Caco-2 (cell line): ENCODE data around the gene RBP4. TPM values are rescaled to one million over a fixed set of nuclear protein-coding genes. Genes with fewer than 3 reads are reported as not detected.

Experiments used
- BruUV-seq: library from RNA; stranded (reverse); fragments of 400-500 nt; replicated peaks from 2 replicates; lab custom pipeline; 2021; lab: Mats Ljungman, UMichigan
- CTCF ChIA-PET: fragments of 300-600 bp; sonication (Branson Sonifier 250); formaldehyde crosslinking; loops from one replicate; lab custom pipeline; 2022; ENCODE audit warnings: antibody characterized with exemption; lab: Charles Lee
- POLR2A ChIA-PET: fragments of 300-600 bp; sonication (Branson Sonifier 250); formaldehyde crosslinking; loops from one replicate; lab custom pipeline; 2022; ENCODE audit warnings: antibody characterized with exemption; lab: Charles Lee
- DNase-seq, 2 experiments: peaks; one replicate each; pipeline versions ENCODE4 v3.0.0 to v3.0.0-alpha.2; 2020 to 2022
- H3K27me3 ChIP-seq: replicated peaks from 2 replicates; pipeline ENCODE4 v1.6.0; 2011; ENCODE audit warnings: low read length; ENCODE audit not compliant: control insufficient read depth, insufficient read depth
- H3K36me3 ChIP-seq: 2 replicates; pipeline ENCODE4 v1.5.1; 2011; ENCODE audit warnings: low read length; ENCODE audit not compliant: control insufficient read depth, insufficient read depth
- H3K4me1 ChIP-seq: fragments of 250-450 bp; sonication (Bioruptor Pico); 2 replicates; pipeline ENCODE4 v1.5.1; 2020; ENCODE audit warnings: mild to moderate bottlenecking
- H3K4me3 ChIP-seq: 2 replicates; pipeline ENCODE4 v1.5.1; 2011; ENCODE audit warnings: low read depth, mild to moderate bottlenecking, control low read depth, low read length
- H3K9me3 ChIP-seq: fragments of 250-450 bp; sonication (Bioruptor Pico); 2 replicates; pipeline ENCODE4 v1.5.1; 2020; ENCODE audit warnings: mild to moderate bottlenecking, moderate library complexity
- H3K27ac Mint-ChIP-seq: one replicate; pipeline ENCODE4 v1.8.0; 2022; ENCODE audit warnings: mixed read lengths; ENCODE audit not compliant: unreplicated experiment
- H3K27me3 Mint-ChIP-seq: one replicate; pipeline ENCODE4 v1.8.0; 2022; ENCODE audit warnings: mixed read lengths; ENCODE audit not compliant: insufficient read depth, unreplicated experiment
- H3K36me3 Mint-ChIP-seq: one replicate; pipeline ENCODE4 v1.8.0; 2022; ENCODE audit warnings: mild to moderate bottlenecking, mixed read lengths; ENCODE audit not compliant: insufficient read depth, unreplicated experiment
- H3K4me1 Mint-ChIP-seq: one replicate; pipeline ENCODE4 v1.8.0; 2022; ENCODE audit warnings: low read depth, mixed read lengths; ENCODE audit not compliant: unreplicated experiment
- H3K4me3 Mint-ChIP-seq: one replicate; pipeline ENCODE4 v1.8.0; 2022; ENCODE audit warnings: mild to moderate bottlenecking, moderate library complexity, mixed read lengths; ENCODE audit not compliant: unreplicated experiment
- H3K9me3 Mint-ChIP-seq: one replicate; pipeline ENCODE4 v1.8.0; 2022; ENCODE audit warnings: mixed read lengths; ENCODE audit not compliant: unreplicated experiment
- intact Hi-C: fragments of 100-400 bp; cut with micrococcal nuclease; formaldehyde crosslinking; loops from one replicate; pipeline ENCODE4 v1.10.0; 2022; ENCODE audit not compliant: unreplicated experiment
- total RNA-seq: library from RNA; stranded (reverse); gene quantifications from 2 replicates; pipeline ENCODE4 v1.2.3, GENCODE V29; 2022
- TF ChIP-seq, protein P1 (sequence below), 2 experiments: fragments of 200-600 bp in 1 of 2; IDR thresholded peaks; 1 replicate in 1 of 2; 2 replicates in 1 of 2; pipeline versions ENCODE4 v1.5.1 to v1.8.0; 2011 to 2022; ENCODE audit warnings: antibody characterized with exemption in 1 of 2, control low read depth in 1 of 2, inconsistent platforms in 1 of 2, low read depth in 1 of 2, low read length in 1 of 2, mild to moderate bottlenecking in 1 of 2, moderate library complexity in 1 of 2; ENCODE audit not compliant: insufficient read depth in 1 of 2, severe bottlenecking in 1 of 2, unreplicated experiment in 1 of 2

The RBP4 gene
- total RNA-seq, 1 experiment from 2014 or later = 255 TPM

DNA sequence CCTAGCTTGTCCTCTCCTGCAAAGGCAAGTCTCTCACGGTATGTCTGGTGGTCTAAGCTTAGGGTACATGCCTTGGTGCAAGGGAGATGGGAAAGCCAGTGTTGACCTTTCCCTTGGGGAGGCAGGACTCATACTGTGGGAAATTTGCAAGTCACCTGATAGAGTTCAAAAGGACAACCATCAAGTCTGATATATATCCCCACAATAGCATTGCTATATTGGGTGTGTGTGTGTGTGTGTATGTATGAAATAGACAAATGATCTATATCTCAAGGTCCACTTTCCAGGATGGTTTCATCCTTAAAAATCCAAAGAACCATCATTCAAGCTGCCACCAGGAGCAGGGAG, 46.7 kb downstream of the RBP4 start:
- H3K36me3 Mint-ChIP-seq = no peaks in the 10 kb centered on the region
- 0 out of 2 replicates have a peak, but pooled peaks cover 1% of the 10 kb centered on the region for H3K9me3 ChIP-seq
- H3K4me3 Mint-ChIP-seq = no peak overlapping the region
- CTCF ChIA-PET = interaction anchor here (0.9 to 3.5 kb wide), 16 partner anchors 9 to 262 kb away, joined by 3 to 60 read pairs (median 4); partner anchors contain the start of genes CEP55 and FRA10AC1
- H3K27me3 ChIP-seq = no peaks in the 10 kb centered on the region
- intact Hi-C loops = loop anchor here (1.0 to 10.0 kb wide), 4 partner anchors 33 to 261 kb away; partner anchors contain the start of gene RBP4
- H3K4me1 Mint-ChIP-seq = peaks cover 32% of the 10 kb centered on the region
- H3K9me3 Mint-ChIP-seq = no peaks in the 10 kb centered on the region
- no peaks in the 10 kb centered on the region for H3K36me3 ChIP-seq
- DNase-seq = no peak
- TF ChIP-seq, protein P1, sequence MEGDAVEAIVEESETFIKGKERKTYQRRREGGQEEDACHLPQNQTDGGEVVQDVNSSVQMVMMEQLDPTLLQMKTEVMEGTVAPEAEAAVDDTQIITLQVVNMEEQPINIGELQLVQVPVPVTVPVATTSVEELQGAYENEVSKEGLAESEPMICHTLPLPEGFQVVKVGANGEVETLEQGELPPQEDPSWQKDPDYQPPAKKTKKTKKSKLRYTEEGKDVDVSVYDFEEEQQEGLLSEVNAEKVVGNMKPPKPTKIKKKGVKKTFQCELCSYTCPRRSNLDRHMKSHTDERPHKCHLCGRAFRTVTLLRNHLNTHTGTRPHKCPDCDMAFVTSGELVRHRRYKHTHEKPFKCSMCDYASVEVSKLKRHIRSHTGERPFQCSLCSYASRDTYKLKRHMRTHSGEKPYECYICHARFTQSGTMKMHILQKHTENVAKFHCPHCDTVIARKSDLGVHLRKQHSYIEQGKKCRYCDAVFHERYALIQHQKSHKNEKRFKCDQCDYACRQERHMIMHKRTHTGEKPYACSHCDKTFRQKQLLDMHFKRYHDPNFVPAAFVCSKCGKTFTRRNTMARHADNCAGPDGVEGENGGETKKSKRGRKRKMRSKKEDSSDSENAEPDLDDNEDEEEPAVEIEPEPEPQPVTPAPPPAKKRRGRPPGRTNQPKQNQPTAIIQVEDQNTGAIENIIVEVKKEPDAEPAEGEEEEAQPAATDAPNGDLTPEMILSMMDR (IDR thresholded peaks at IDR 0.05; ENCODE audit: insufficient read depth in 1 of 2, low read depth in 1 of 2, low read length in 1 of 2, severe bottlenecking in 1 of 2, unreplicated experiment in 1 of 2) = no peak
- BruUV-seq = no TSS peak
- peaks cover 50% of the 10 kb centered on the region for H3K4me1 ChIP-seq
- POLR2A ChIA-PET = interaction anchor here (1.0 kb wide), 1 partner anchor 12 kb away, joined by 4 read pairs; no protein-coding TSS in a partner anchor
- H3K27ac Mint-ChIP-seq = no peak overlapping the region
- H3K27me3 Mint-ChIP-seq = no peaks in the 10 kb centered on the region
- no peak overlapping the region for H3K4me3 ChIP-seq

- Histone ChIP-seq H3K9me3 (no peaks in the 10 kb centered on the region), H3K4me1 (peaks cover 55% of the 10 kb centered on the region), H3K27me3 (no peaks in the 10 kb centered on the region), H3K4me3 (no peak overlapping the region), H3K36me3 (no peaks in the 10 kb centered on the region)
- H3K36me3 Mint-ChIP-seq = peaks cover 4% of the 10 kb centered on the region
- intact Hi-C loops = loop anchor here (1.0 to 10.0 kb wide), 4 partner anchors 34 to 261 kb away; partner anchors contain the start of gene RBP4
- ChIA-PET POLR2A (no interaction called here), CTCF (interaction anchor here (0.6 to 3.5 kb wide), 6 partner anchors 19 to 149 kb away, joined by 3 to 60 read pairs (median 6); partner anchors contain the start of genes CEP55 and FRA10AC1)
- BruUV-seq = no TSS peak
- DNase-seq = no peak
- no peaks in the 10 kb centered on the region for H3K9me3 Mint-ChIP-seq
- no peaks in the 10 kb centered on the region for H3K27me3 Mint-ChIP-seq
- no peak overlapping the region for H3K4me3 Mint-ChIP-seq
- TF ChIP-seq, protein P1 (IDR thresholded peaks at IDR 0.05; ENCODE audit: insufficient read depth in 1 of 2, low read depth in 1 of 2, low read length in 1 of 2, severe bottlenecking in 1 of 2, unreplicated experiment in 1 of 2) = no peak
- H3K4me1 Mint-ChIP-seq = peaks cover 35% of the 10 kb centered on the region
- peak overlapping the region; percentile 36 for H3K27ac Mint-ChIP-seq
These were observed 47.3 kb downstream of the RBP4 start for GRCh38 chr10:93553482-93554315.

DNA sequence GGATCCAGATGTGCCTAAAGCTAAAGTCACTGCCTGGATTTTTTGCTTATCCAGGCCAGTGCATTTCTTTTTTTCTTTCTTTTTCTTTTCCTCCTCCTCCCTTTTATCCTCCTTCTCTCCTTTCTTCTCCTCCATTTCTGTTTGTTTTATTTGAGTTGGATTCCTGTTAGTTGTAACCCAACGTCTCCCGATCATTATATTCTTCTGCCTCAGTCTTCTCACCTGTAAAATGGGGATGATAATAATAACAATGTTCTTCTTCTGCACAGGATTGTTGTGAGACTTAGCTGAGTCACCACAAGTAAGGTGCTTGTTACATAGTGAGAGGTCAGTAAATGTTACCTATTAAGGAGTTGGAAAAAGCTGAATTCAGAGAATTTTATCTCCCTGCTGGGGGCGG, 48.3 kb downstream of the RBP4 start:
- no peak for DNase-seq
- Histone ChIP-seq H3K9me3 (no peaks in the 10 kb centered on the region), H3K4me3 (no peak overlapping the region), H3K27me3 (no peaks in the 10 kb centered on the region), H3K4me1 (peaks cover 63% of the 10 kb centered on the region), H3K36me3 (no peaks in the 10 kb centered on the region)
- H3K27ac Mint-ChIP-seq = no peak overlapping the region
- H3K4me3 Mint-ChIP-seq = no peak overlapping the region
- ChIA-PET POLR2A (no interaction called here), CTCF (interaction anchor here (3.5 kb wide), 1 partner anchor 128 kb away, joined by 60 read pairs; no protein-coding TSS in a partner anchor)
- TF ChIP-seq, protein P1 (IDR thresholded peaks at IDR 0.05; ENCODE audit: insufficient read depth in 1 of 2, low read depth in 1 of 2, low read length in 1 of 2, severe bottlenecking in 1 of 2, unreplicated experiment in 1 of 2) = no peak
- peaks cover 6% of the 10 kb centered on the region for H3K36me3 Mint-ChIP-seq
- H3K27me3 Mint-ChIP-seq = no peaks in the 10 kb centered on the region
- no peaks in the 10 kb centered on the region for H3K9me3 Mint-ChIP-seq
- intact Hi-C loops = loop anchor here (5.0 to 10.0 kb wide), 2 partner anchors 35 to 262 kb away; no protein-coding TSS in a partner anchor
- BruUV-seq = no TSS peak
- peaks cover 42% of the 10 kb centered on the region for H3K4me1 Mint-ChIP-seq
